ENCODE data around the gene CUBN.

CUBN gene

GRCh38 chr10:16916496-16916895 lies 213.1 kb downstream of the CUBN start:
- no peak for TF ChIP-seq WT1 (tag by site-specific recombination; IDR thresholded peaks at IDR 0.05)
- TF ChIP-seq, protein P1, sequence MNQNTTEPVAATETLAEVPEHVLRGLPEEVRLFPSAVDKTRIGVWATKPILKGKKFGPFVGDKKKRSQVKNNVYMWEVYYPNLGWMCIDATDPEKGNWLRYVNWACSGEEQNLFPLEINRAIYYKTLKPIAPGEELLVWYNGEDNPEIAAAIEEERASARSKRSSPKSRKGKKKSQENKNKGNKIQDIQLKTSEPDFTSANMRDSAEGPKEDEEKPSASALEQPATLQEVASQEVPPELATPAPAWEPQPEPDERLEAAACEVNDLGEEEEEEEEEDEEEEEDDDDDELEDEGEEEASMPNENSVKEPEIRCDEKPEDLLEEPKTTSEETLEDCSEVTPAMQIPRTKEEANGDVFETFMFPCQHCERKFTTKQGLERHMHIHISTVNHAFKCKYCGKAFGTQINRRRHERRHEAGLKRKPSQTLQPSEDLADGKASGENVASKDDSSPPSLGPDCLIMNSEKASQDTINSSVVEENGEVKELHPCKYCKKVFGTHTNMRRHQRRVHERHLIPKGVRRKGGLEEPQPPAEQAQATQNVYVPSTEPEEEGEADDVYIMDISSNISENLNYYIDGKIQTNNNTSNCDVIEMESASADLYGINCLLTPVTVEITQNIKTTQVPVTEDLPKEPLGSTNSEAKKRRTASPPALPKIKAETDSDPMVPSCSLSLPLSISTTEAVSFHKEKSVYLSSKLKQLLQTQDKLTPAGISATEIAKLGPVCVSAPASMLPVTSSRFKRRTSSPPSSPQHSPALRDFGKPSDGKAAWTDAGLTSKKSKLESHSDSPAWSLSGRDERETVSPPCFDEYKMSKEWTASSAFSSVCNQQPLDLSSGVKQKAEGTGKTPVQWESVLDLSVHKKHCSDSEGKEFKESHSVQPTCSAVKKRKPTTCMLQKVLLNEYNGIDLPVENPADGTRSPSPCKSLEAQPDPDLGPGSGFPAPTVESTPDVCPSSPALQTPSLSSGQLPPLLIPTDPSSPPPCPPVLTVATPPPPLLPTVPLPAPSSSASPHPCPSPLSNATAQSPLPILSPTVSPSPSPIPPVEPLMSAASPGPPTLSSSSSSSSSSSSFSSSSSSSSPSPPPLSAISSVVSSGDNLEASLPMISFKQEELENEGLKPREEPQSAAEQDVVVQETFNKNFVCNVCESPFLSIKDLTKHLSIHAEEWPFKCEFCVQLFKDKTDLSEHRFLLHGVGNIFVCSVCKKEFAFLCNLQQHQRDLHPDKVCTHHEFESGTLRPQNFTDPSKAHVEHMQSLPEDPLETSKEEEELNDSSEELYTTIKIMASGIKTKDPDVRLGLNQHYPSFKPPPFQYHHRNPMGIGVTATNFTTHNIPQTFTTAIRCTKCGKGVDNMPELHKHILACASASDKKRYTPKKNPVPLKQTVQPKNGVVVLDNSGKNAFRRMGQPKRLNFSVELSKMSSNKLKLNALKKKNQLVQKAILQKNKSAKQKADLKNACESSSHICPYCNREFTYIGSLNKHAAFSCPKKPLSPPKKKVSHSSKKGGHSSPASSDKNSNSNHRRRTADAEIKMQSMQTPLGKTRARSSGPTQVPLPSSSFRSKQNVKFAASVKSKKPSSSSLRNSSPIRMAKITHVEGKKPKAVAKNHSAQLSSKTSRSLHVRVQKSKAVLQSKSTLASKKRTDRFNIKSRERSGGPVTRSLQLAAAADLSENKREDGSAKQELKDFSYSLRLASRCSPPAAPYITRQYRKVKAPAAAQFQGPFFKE (tag by site-specific recombination; IDR thresholded peaks at IDR 0.05; ENCODE audit: borderline replicate concordance) = no peak
- no peak for TF ChIP-seq ZNF639 (tag by site-specific recombination; IDR thresholded peaks at IDR 0.05)
- TF ChIP-seq ZNF792 (tag by site-specific recombination; IDR thresholded peaks at IDR 0.05) = no peak
- TF ChIP-seq, protein P2, sequence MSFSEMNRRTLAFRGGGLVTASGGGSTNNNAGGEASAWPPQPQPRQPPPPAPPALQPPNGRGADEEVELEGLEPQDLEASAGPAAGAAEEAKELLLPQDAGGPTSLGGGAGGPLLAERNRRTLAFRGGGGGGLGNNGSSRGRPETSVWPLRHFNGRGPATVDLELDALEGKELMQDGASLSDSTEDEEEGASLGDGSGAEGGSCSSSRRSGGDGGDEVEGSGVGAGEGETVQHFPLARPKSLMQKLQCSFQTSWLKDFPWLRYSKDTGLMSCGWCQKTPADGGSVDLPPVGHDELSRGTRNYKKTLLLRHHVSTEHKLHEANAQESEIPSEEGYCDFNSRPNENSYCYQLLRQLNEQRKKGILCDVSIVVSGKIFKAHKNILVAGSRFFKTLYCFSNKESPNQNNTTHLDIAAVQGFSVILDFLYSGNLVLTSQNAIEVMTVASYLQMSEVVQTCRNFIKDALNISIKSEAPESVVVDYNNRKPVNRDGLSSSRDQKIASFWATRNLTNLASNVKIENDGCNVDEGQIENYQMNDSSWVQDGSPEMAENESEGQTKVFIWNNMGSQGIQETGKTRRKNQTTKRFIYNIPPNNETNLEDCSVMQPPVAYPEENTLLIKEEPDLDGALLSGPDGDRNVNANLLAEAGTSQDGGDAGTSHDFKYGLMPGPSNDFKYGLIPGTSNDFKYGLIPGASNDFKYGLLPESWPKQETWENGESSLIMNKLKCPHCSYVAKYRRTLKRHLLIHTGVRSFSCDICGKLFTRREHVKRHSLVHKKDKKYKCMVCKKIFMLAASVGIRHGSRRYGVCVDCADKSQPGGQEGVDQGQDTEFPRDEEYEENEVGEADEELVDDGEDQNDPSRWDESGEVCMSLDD (tag by site-specific recombination; IDR thresholded peaks at IDR 0.05) = no peak
- TF ChIP-seq, protein P3, sequence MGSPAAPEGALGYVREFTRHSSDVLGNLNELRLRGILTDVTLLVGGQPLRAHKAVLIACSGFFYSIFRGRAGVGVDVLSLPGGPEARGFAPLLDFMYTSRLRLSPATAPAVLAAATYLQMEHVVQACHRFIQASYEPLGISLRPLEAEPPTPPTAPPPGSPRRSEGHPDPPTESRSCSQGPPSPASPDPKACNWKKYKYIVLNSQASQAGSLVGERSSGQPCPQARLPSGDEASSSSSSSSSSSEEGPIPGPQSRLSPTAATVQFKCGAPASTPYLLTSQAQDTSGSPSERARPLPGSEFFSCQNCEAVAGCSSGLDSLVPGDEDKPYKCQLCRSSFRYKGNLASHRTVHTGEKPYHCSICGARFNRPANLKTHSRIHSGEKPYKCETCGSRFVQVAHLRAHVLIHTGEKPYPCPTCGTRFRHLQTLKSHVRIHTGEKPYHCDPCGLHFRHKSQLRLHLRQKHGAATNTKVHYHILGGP (tag by site-specific recombination; IDR thresholded peaks at IDR 0.05) = no peak
- no peak for TF ChIP-seq ZNF571 (tag by site-specific recombination; IDR thresholded peaks at IDR 0.05)
- no peak for TF ChIP-seq ZNF121 (tag by site-specific recombination; IDR thresholded peaks at IDR 0.05)
- no peak for TF ChIP-seq ZNF350 (tag by site-specific recombination; IDR thresholded peaks at IDR 0.05)
- TF ChIP-seq ZNF768 (tag by site-specific recombination; IDR thresholded peaks at IDR 0.05) = no peak
- no peak for TF ChIP-seq ZNF280D (tag by site-specific recombination; IDR thresholded peaks at IDR 0.05)
- no peak for TF ChIP-seq ZNF366 (tag by site-specific recombination; conservative IDR thresholded peaks at IDR 0.05)
- no peak for TF ChIP-seq ZNF549 (tag by site-specific recombination; IDR thresholded peaks at IDR 0.05)
- TF ChIP-seq ZFP3 (tag by site-specific recombination; IDR thresholded peaks at IDR 0.05; ENCODE audit: low read depth) = no peak
- no peak overlapping the region for H3K27ac ChIP-seq (ENCODE audit: extremely low read depth, low read depth, low read length)
- H3K4me3 ChIP-seq (ENCODE audit: low read depth, low read length) = no peak overlapping the region
- POLR2A ChIA-PET = no interaction called here
- H3K4me1 ChIP-seq (ENCODE audit: control insufficient read depth, insufficient read depth, low read length) = no peaks in the 10 kb centered on the region
- no peaks in the 10 kb centered on the region for H3K36me3 ChIP-seq (ENCODE audit: control insufficient read depth in 2 of 2, insufficient read depth in 1 of 2, low read length in 2 of 2)
- H3K9me3 ChIP-seq (ENCODE audit: control insufficient read depth, insufficient read depth, low read depth, low read length) = no peaks in the 10 kb centered on the region
- CTCF ChIA-PET = interaction anchor here (0.6 kb wide), 1 partner anchor 72 kb away, joined by 3 read pairs; no protein-coding TSS in a partner anchor
